ENCODE results near the gene STAT1.

Gene STAT1

DNA sequence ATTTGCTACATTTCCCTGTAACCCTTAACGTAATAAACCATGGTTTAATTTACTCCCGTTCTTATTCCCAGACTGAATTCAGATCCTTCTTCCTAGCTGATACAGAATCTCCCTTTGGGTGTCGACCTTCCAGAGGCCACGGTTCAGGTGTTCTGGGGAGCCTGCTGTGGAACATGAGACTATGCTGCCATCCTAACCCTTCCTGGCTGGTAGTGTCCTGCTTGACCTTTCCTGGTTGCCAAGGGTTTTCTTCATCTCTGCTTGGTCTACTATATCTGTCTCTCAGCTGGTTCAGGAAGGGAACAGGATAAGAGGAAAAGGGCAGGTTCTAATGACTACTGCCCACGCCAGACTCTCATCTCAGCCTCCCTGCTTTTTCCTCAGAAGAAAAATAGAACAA lies 36.5 kb downstream of the STAT1 start:
- no peak for ATAC-seq (replicated peaks)
- no peak for DNase-seq
- Mint-ChIP-seq H3K27me3 (no peaks in the 10 kb centered on the region), H3K9me3 (no peaks in the 10 kb centered on the region), H3K36me3 (peaks cover 50 to 75% of the 10 kb centered on the region in 2 donors), H3K4me3 (no peak overlapping the region), H3K4me1 (peaks cover 15 to 28% of the 10 kb centered on the region in 2 donors), H3K27ac (no peak overlapping the region)

- Mint-ChIP-seq H3K4me1 (peaks cover 13 to 19% of the 10 kb centered on the region in 2 donors), H3K9me3 (no peaks in the 10 kb centered on the region), H3K36me3 (peaks cover 47 to 65% of the 10 kb centered on the region in 2 donors), H3K27ac (no peak overlapping the region), H3K4me3 (no peak overlapping the region), H3K27me3 (no peaks in the 10 kb centered on the region)
- no peak for ATAC-seq (replicated peaks)
- no peak for DNase-seq
Observed at GRCh38 chr2:190976521-190976920, 37.5 kb downstream of the STAT1 start.

GRCh38 chr2:190974629-190975361 lies 39.2 kb downstream of the STAT1 start:
- no peak for ATAC-seq (replicated peaks)
- Mint-ChIP-seq H3K36me3 (peaks cover 33 to 64% of the 10 kb centered on the region in 2 donors), H3K27me3 (no peaks in the 10 kb centered on the region), H3K4me3 (no peak overlapping the region), H3K9me3 (no peaks in the 10 kb centered on the region), H3K27ac (no peak overlapping the region), H3K4me1 (peaks cover 3 to 10% of the 10 kb centered on the region in 2 donors)
- no peak for DNase-seq

DNA sequence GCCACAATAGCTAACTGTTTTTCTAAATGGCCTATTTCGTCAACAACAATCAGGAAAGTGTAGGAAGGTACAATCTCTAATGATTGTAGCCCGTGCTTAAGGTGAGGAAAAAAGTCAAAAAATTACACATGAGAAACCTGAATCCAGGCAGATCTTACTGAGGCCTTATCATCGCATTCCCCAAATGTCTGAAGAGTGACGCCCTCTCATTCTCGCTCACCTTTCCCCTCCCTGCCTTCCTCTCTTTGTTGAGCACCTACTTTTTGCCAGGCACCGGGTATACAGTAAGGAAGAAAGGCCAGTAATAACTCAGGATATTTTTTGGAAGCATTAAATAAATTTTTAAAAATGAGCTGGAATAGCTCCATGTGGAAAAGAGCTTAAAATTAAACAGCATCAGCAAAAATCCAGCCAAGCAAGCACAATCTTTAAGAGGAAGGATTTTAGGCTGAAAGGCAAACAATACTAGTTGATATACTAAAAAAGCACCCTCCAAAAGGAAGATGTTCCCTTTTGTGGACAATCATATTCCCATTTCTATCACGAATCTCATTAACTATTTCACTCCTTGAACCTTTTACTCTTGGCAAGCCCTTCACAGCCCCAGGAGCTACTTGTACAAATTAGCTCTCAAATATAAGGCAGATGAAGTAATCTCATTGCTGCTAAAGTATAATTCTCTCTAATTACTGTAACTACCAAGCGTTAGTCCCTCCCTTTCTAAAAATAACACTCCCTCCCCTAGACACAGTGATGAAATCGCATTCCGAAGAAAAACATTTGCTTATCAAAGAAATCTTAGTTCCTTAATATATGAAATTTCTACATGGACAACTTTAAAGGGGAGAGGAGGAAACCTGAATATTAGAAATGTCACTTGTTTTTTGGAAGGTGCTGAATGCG lies 40.0 kb downstream of the STAT1 start:
- H3K27me3 Mint-ChIP-seq = no peaks in the 10 kb centered on the region
- no peak overlapping the region for H3K4me3 Mint-ChIP-seq
- no peak for ATAC-seq (replicated peaks)
- peaks cover 3 to 7% of the 10 kb centered on the region in 2 donors for H3K4me1 Mint-ChIP-seq
- DNase-seq = no peak
- H3K36me3 Mint-ChIP-seq = peaks cover 31 to 62% of the 10 kb centered on the region in 2 donors
- H3K9me3 Mint-ChIP-seq = no peaks in the 10 kb centered on the region
- no peak overlapping the region for H3K27ac Mint-ChIP-seq

DNA sequence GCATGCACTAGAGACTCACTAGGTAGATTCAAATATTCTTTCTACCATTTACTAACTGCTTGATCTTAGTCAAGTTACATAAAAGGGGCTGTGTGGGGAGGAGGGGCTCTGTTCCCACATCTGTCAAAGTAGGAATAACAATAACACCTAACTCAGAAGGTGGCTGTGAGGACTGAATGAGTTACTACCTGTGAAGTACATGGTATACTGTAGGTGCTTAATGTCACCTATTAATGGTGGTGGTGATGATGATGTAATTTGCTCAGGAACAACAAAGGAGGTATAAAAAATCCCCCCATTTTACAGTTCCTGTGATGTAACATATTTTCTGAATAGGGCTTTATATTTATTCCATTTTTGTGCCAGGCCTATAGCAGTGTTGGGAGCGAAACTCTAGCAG lies 40.7 kb downstream of the STAT1 start:
- Mint-ChIP-seq H3K27me3 (no peaks in the 10 kb centered on the region), H3K4me1 (peaks cover 3 to 7% of the 10 kb centered on the region in 2 donors), H3K36me3 (peaks cover 24 to 55% of the 10 kb centered on the region in 2 donors), H3K27ac (no peak overlapping the region), H3K4me3 (no peak overlapping the region), H3K9me3 (no peaks in the 10 kb centered on the region)
- DNase-seq = no peak
- ATAC-seq (replicated peaks) = no peak

- Mint-ChIP-seq H3K4me3 (no peak overlapping the region), H3K27me3 (no peaks in the 10 kb centered on the region), H3K27ac (no peak overlapping the region), H3K4me1 (peaks cover 3 to 7% of the 10 kb centered on the region in 2 donors), H3K36me3 (peaks cover 23 to 53% of the 10 kb centered on the region in 2 donors), H3K9me3 (no peaks in the 10 kb centered on the region)
- ATAC-seq (replicated peaks) (no peak), DNase-seq (no peak)
Observed at GRCh38 chr2:190972846-190973245, 41.1 kb downstream of the STAT1 start.

DNA sequence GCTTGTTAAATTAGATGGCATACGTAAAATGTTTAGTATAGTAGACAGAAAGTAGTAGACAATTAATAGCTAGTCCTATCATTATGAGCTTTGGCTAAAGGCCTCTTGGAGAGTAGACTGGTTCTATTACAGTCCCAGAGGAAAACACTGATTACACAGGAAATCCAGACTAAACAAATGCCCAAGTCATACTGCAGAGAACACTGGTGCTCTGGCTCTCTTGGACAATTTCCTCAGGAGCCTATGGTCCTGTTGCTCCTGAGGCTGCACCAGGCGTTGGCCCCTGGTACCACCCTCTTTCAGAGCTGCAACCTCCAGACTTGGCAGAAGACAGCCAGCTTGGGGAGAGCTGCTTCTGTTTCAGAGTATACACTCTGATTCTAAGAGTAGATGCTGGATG lies 41.8 kb downstream of the STAT1 start:
- Mint-ChIP-seq H3K9me3 (no peaks in the 10 kb centered on the region), H3K27me3 (no peaks in the 10 kb centered on the region), H3K36me3 (peaks cover 19 to 48% of the 10 kb centered on the region in 2 donors), H3K4me1 (peaks cover 3 to 7% of the 10 kb centered on the region in 2 donors), H3K27ac (no peak overlapping the region), H3K4me3 (no peak overlapping the region)
- no peak for ATAC-seq (replicated peaks)
- no peak for DNase-seq

DNA sequence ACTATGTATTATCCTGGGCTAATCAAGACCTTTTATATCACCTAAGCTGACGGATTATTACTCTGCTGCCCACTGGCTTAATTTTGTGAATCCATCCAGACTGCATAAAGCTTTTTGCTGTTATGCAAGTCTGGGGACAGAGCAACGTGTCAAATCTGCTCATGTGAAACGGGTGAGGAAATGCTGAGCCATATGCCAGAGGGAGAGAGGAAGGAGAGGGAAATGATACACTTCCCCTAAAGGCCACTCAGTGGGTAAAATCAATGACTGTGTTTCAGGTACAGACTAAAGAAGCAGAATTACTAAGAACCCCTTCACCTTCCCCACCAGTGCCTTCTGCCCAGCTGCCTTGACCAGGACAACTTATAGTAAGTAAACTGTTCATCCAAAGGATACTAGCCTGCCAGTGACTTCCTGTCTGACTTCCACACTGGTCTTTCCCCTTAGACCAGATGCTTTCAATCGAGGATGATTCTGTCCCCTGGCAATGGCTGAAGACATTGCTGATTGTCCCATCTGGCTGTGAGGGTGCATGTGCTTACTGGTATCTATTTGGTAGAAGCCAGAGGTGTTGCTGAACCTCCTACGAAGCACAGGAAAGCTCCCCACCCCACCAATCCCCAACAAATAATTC lies 43.0 kb downstream of the STAT1 start:
- peaks cover 19 to 47% of the 10 kb centered on the region in 2 donors for H3K36me3 Mint-ChIP-seq
- no peaks in the 10 kb centered on the region for H3K9me3 Mint-ChIP-seq
- peak in 1 of 2 donors; percentile 27 for ATAC-seq (replicated peaks)
- no peak overlapping the region for H3K4me3 Mint-ChIP-seq
- DNase-seq = no peak
- peaks cover 3 to 7% of the 10 kb centered on the region in 2 donors for H3K4me1 Mint-ChIP-seq
- H3K27ac Mint-ChIP-seq = peak overlapping the region; percentile 31
- H3K27me3 Mint-ChIP-seq = no peaks in the 10 kb centered on the region

DNA sequence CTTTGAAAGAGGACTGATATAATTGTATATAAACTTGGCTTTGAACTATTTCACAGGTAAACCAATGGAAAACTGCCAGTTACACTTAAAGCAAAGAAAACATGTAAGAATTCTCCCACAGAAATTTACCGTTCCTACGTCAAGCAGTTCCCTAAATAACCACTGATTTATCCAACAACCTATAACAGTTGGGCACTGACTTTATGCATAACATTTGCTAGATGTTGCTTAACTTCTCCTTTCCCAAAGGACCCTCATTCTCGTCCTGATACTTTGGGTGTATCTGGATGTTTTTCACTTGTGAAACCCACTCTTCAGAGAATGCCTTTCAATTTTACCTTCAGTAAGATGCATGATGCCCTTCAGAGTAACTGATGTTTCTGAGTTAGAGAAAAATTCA lies 43.8 kb downstream of the STAT1 start:
- Mint-ChIP-seq H3K36me3 (peaks cover 20 to 39% of the 10 kb centered on the region in 2 donors), H3K27ac (no peak overlapping the region), H3K27me3 (no peaks in the 10 kb centered on the region), H3K4me3 (no peak overlapping the region), H3K9me3 (no peaks in the 10 kb centered on the region), H3K4me1 (peaks cover 3 to 7% of the 10 kb centered on the region in 2 donors)
- ATAC-seq (replicated peaks) (no peak), DNase-seq (no peak)

- Mint-ChIP-seq H3K27me3 (no peaks in the 10 kb centered on the region), H3K9me3 (no peaks in the 10 kb centered on the region), H3K4me3 (no peak overlapping the region), H3K4me1 (peaks cover 9 to 18% of the 10 kb centered on the region in 2 donors), H3K36me3 (peaks cover 16 to 35% of the 10 kb centered on the region in 2 donors), H3K27ac (no peak overlapping the region)
- ATAC-seq (replicated peaks) = no peak
- no peak for DNase-seq
Observed at GRCh38 chr2:190968522-190968921, 45.4 kb downstream of the STAT1 start.

GRCh38 chr2:190965580-190966222 lies 48.3 kb downstream of the STAT1 start:
- no peak overlapping the region for H3K27ac Mint-ChIP-seq
- no peak overlapping the region for H3K4me3 Mint-ChIP-seq
- no peak for ATAC-seq (replicated peaks)
- no peaks in the 10 kb centered on the region for H3K9me3 Mint-ChIP-seq
- no peaks in the 10 kb centered on the region for H3K27me3 Mint-ChIP-seq
- H3K4me1 Mint-ChIP-seq = peaks cover 7 to 19% of the 10 kb centered on the region in 2 donors
- no peak for DNase-seq
- peaks cover 17 to 43% of the 10 kb centered on the region in 2 donors for H3K36me3 Mint-ChIP-seq

- peaks cover 18 to 41% of the 10 kb centered on the region in 2 donors for H3K36me3 Mint-ChIP-seq
- H3K9me3 Mint-ChIP-seq = no peaks in the 10 kb centered on the region
- peaks cover 6 to 19% of the 10 kb centered on the region in 2 donors for H3K4me1 Mint-ChIP-seq
- DNase-seq (no peak), ATAC-seq (replicated peaks) (peak; percentile 48 to 50)
- no peak overlapping the region for H3K4me3 Mint-ChIP-seq
- H3K27me3 Mint-ChIP-seq = no peaks in the 10 kb centered on the region
- H3K27ac Mint-ChIP-seq = peak overlapping the region; percentile 63
Observed at GRCh38 chr2:190964170-190964795, 49.7 kb downstream of the STAT1 start.

DNA sequence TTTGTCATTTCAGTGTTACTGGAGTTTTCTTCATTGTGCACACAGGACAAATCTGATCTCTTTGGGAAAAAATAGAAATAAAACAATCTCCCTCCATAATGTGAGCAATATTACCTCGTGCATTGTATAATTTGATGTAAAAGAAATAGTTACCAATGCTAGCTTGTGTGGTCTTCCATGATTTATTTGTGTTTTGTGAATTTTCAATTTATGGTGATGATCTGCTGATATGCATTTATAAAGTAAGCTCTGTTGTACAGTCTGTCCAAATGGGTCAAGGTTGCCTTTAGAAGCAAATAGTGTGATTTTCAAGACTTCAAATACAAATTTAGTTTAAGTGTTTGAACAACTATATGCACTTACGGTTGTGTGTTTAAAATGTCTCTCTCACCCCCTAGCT lies 50.9 kb downstream of the STAT1 start:
- peaks cover 27 to 50% of the 10 kb centered on the region in 2 donors for H3K36me3 Mint-ChIP-seq
- DNase-seq = no peak
- H3K4me3 Mint-ChIP-seq = no peak overlapping the region
- no peaks in the 10 kb centered on the region for H3K9me3 Mint-ChIP-seq
- peaks cover 8 to 19% of the 10 kb centered on the region in 2 donors for H3K4me1 Mint-ChIP-seq
- no peaks in the 10 kb centered on the region for H3K27me3 Mint-ChIP-seq
- no peak for ATAC-seq (replicated peaks)
- H3K27ac Mint-ChIP-seq = no peak overlapping the region

All from stimulated activated naive B cell treated with anti-CD40 and anti-IgM and Interleukin-4, amounts not matched to agents 10 μg/mL and 1 μg/mL and 100 μg/mL, for 72 hours (primary cell).